Transverse colon (tissue), 4 donors: ENCODE results near the gene ZNF837. TPM values are rescaled to one million over a fixed set of nuclear protein-coding genes. Genes with fewer than 3 reads are reported as not detected.

ENCODE experiments used
- DNase-seq: peaks from one replicate; pipeline ENCODE4 v3.0.0-alpha.2; 2019
- H3K27ac ChIP-seq, 4 donors: fragments of 200-600 bp; sonication (generic); 2 replicates each; pipeline ENCODE4 v1.5.1; 2016 to 2018; ENCODE audit warnings: inconsistent platforms in 4 of 4
- H3K27me3 ChIP-seq: fragments of 200-600 bp; sonication (generic); 2 replicates; pipeline ENCODE4 v1.5.1; 2017; ENCODE audit warnings: inconsistent platforms
- H3K36me3 ChIP-seq, 4 donors: fragments of 200-600 bp; sonication (generic); 2 replicates each; pipeline ENCODE4 v1.5.1; 2017 to 2019; ENCODE audit warnings: inconsistent platforms in 4 of 4
- H3K4me1 ChIP-seq, 4 donors: fragments of 200-600 bp; sonication (generic); 2 replicates each; pipeline ENCODE4 v1.5.1; 2017 to 2020; ENCODE audit warnings: inconsistent platforms in 4 of 4
- H3K4me3 ChIP-seq, 4 donors: fragments of 200-600 bp; sonication (generic); 1 replicate in 1 of 4; 2 replicates in 3 of 4; pipeline versions ENCODE4 v1.5.1 to v1.6.1; 2017 to 2019; ENCODE audit warnings: inconsistent platforms in 4 of 4
- H3K9me3 ChIP-seq, 2 donors: fragments of 200-600 bp; sonication (generic); 2 replicates each; pipeline ENCODE4 v1.5.1; 2017 to 2019; ENCODE audit warnings: inconsistent platforms in 2 of 2
- EP300 ChIP-seq: sonication (generic); formaldehyde crosslinking; IDR thresholded peaks from one replicate; pipeline ENCODE4 v1.6.1; 2017; ENCODE audit warnings: antibody characterized with exemption, low read depth
- POLR2A ChIP-seq: fragments of 450-650 bp; IDR thresholded peaks from one replicate; pipeline ENCODE4 v1.6.1; 2016; ENCODE audit warnings: antibody characterized with exemption, mild to moderate bottlenecking, moderate library complexity
- POLR2AphosphoS5 ChIP-seq, 3 donors: sonication (generic); formaldehyde crosslinking; IDR thresholded peaks; one replicate each; pipeline ENCODE4 v1.6.1; 2016; ENCODE audit warnings: antibody characterized with exemption in 3 of 3
- whole genome bisulfite sequencing, 2 donors: methylation state at CpG; one replicate each; pipeline ENCODE4 v1.1.5; 2018; ENCODE audit warnings: low coverage in 1 of 2; 5-methylcytosine and 5-hydroxymethylcytosine counted together
- in situ Hi-C, 4 donors: fragments of 200-750 bp; cut with MboI; loops; one replicate each; pipeline versions ENCODE4 v1.15.0 to v1.15.1; 2017; ENCODE audit warnings: low sequenced_read_pairs in 3 of 4, low pct_ligation_motif_present in 1 of 4, low pct_unique_long_range_greater_than_20kb in 1 of 4
- intact Hi-C: fragments of 100-400 bp; cut with DNase I; formaldehyde crosslinking; loops from one replicate; pipeline ENCODE4 v1.15.1; 2023; ENCODE audit warnings: low total_unique reads
- total RNA-seq, 4 donors: library from RNA; depleted of rRNA; stranded (reverse); fragments of >200 nt; gene quantifications; one replicate each; pipeline ENCODE4 v1.1.0, GENCODE V29; 2016
- TF ChIP-seq, protein P1 (sequence below), 5 experiments: fragments of 200-600 bp in 3 of 5; fragments of 450-650 bp in 2 of 5; sonication (generic) in 3 of 5; IDR thresholded peaks; 1 replicate in 2 of 5; 2 replicates in 3 of 5; pipeline ENCODE4 v1.5.1; 2016 to 2017; ENCODE audit warnings: antibody characterized with exemption in 5 of 5, inconsistent platforms in 3 of 5, mild to moderate bottlenecking in 2 of 5, moderate library complexity in 1 of 5

The ZNF837 gene
- total RNA-seq, 4 donors from 2014 or later: 3.7 to 10.7 (median 6.1) TPM

DNA sequence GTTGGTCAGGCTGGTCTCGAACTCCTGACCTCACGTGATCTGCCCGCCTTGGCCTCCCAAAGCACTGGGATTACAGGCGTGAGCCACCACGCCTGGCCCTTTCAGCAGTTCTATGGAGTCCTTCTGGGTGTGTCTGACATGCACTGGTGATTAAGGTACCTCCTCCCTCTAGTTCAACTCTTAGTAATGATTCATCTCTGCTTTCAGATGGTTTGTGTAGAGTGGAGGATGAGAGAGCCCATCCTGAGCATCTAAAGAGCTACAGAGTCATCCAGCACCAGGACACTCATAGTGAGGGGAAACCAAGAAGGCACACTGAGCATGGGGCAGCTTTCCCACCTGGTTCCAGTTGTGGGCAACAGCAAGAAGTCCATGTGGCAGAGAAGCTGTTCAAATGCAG, 35.8 kb upstream of the ZNF837 start:
- no peak overlapping the region for H3K27ac ChIP-seq
- no peak for DNase-seq
- WGBS, 2 donors: 96% methylated on average over 5 of the region's 5 CpGs; no CpG with 5 or more reads in 1 of the 2 donors
- H3K4me3 ChIP-seq: no peak overlapping the region
- TF ChIP-seq, protein P1, sequence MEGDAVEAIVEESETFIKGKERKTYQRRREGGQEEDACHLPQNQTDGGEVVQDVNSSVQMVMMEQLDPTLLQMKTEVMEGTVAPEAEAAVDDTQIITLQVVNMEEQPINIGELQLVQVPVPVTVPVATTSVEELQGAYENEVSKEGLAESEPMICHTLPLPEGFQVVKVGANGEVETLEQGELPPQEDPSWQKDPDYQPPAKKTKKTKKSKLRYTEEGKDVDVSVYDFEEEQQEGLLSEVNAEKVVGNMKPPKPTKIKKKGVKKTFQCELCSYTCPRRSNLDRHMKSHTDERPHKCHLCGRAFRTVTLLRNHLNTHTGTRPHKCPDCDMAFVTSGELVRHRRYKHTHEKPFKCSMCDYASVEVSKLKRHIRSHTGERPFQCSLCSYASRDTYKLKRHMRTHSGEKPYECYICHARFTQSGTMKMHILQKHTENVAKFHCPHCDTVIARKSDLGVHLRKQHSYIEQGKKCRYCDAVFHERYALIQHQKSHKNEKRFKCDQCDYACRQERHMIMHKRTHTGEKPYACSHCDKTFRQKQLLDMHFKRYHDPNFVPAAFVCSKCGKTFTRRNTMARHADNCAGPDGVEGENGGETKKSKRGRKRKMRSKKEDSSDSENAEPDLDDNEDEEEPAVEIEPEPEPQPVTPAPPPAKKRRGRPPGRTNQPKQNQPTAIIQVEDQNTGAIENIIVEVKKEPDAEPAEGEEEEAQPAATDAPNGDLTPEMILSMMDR (IDR thresholded peaks at IDR 0.05): no peak
- no peak for TF ChIP-seq EP300
- TF ChIP-seq POLR2AphosphoS5 (IDR thresholded peaks at IDR 0.05): no peak
- no peak for TF ChIP-seq POLR2A
- intact Hi-C loops: no loop called here
- no peaks in the 10 kb centered on the region for H3K9me3 ChIP-seq
- in situ Hi-C loops: no loop called here
- H3K4me1 ChIP-seq: no peaks in the 10 kb centered on the region
- H3K36me3 ChIP-seq: peaks cover 0 to 34% (median 15%) of the 10 kb centered on the region in 4 donors
- H3K27me3 ChIP-seq: no peaks in the 10 kb centered on the region

- Histone ChIP-seq H3K4me1 (peaks cover 0 to 18% (median 16%) of the 10 kb centered on the region in 4 donors), H3K4me3 (peak overlapping the region; percentile 65 to 82 (median 74)), H3K36me3 (no peaks in the 10 kb centered on the region), H3K27ac (peak overlapping the region; percentile 82 to 91 (median 90)), H3K27me3 (no peaks in the 10 kb centered on the region), H3K9me3 (no peaks in the 10 kb centered on the region)
- TF ChIP-seq, protein P1 (IDR thresholded peaks at IDR 0.05): no peak
- TF ChIP-seq EP300 (no peak), POLR2AphosphoS5 (IDR thresholded peaks at IDR 0.05) (no peak), POLR2A (no peak)
- in situ Hi-C loops (no loop called here), intact Hi-C loops (no loop called here)
- DNase-seq: no peak
- 4% methylated on average over 34 of the region's 34 CpGs; no CpG with 5 or more reads in 1 of the 2 donors for WGBS, 2 donors
Observed at GRCh38 chr19:58409010-58409790, 28.4 kb upstream of the ZNF837 start.

DNA sequence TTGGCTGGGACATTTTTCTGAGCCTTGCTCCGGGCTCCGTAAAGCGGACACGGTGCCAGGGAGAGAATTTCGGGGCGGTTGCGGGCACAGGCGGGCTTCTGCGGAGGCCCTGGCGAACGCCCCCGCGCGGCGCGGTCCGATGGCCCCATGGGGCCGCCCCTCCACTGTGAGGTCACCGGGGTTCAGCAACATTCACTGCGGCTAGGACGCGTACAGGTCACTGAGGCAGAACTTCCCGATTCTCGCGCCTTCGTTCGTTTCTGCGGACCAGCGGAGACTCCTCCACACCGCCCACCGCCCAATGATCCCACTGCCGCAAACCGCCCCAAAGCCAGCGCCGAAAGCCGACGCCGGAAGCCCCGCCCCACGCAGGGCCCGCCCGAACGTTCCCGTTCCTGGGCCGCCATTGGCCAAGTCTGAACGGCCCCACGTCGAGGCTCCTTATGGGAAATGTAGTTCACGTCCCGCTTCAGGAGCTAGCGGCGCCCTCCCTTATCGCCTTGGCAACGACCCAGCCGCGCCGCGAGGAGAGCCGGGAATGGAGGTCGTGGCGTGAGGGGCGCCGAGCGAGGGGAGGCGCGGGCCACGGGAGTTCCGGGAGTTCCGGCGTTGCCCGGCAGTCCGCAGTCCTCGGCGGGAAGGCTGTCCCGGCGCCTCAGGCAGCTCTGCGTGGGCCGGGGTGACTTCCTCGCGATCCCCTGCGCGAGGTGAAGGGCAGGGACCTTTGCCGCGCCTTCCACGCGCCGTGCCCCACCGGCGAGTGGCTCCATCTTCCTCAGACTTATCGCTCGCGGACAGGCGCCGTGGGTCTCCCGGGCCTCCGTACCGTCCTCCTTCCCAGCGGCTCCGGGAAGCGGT, 27.6 kb upstream of the ZNF837 start, which contains the start of gene ZNF584:
ZNF584 (plus strand) TSS at position 498 of the 858 bp plus-strand sequence. CDS start 499 bp downstream, outside the sequence.
- WGBS, 2 donors: 1 to 2% methylated on average over 8 to 87 of the region's 100 CpGs
- intact Hi-C loops: no loop called here
- no peaks in the 10 kb centered on the region for H3K27me3 ChIP-seq
- in situ Hi-C loops: no loop called here
- peak within 1 kb of the TSS; percentile 82 to 91 (median 90) for H3K27ac ChIP-seq
- H3K9me3 ChIP-seq: no peaks in the 10 kb centered on the region
- H3K4me1 ChIP-seq: peaks cover 0 to 18% (median 16%) of the 10 kb centered on the region in 4 donors
- H3K4me3 ChIP-seq: peak within 1 kb of the TSS; percentile 65 to 82 (median 74)
- DNase-seq: peak; percentile 95
- TF ChIP-seq EP300 (no peak), POLR2A (peak; percentile 85), POLR2AphosphoS5 (IDR thresholded peaks at IDR 0.05) (peak; percentile 77 to 89 (median 79))
- TF ChIP-seq, protein P1 (IDR thresholded peaks at IDR 0.05): peak in 1 of 5 experiments; percentile 17
- no peaks in the 10 kb centered on the region for H3K36me3 ChIP-seq

- WGBS, 2 donors: 17% methylated on average over 22 of the region's 22 CpGs; no CpG with 5 or more reads in 1 of the 2 donors
- H3K27me3 ChIP-seq: no peaks in the 10 kb centered on the region
- no peaks in the 10 kb centered on the region for H3K36me3 ChIP-seq
- peaks cover 0 to 18% (median 16%) of the 10 kb centered on the region in 4 donors for H3K4me1 ChIP-seq
- no peak for DNase-seq
- intact Hi-C loops: no loop called here
- in situ Hi-C loops: no loop called here
- TF ChIP-seq EP300 (no peak), POLR2AphosphoS5 (IDR thresholded peaks at IDR 0.05) (no peak), POLR2A (no peak)
- TF ChIP-seq, protein P1 (IDR thresholded peaks at IDR 0.05): no peak
- H3K27ac ChIP-seq: peak overlapping the region; percentile 82 to 91 (median 90)
- peak overlapping the region; percentile 65 to 82 (median 74) for H3K4me3 ChIP-seq
- H3K9me3 ChIP-seq: no peaks in the 10 kb centered on the region
Observed at GRCh38 chr19:58407658-58408151, 26.9 kb upstream of the ZNF837 start.
